Testis (tissue), 2 donors: ENCODE results near the gene SVBP.

Source experiments
- POLR2A ChIP-seq: fragments of 450-650 bp; IDR thresholded peaks from one replicate; pipeline ENCODE4 v1.6.1; 2017; ENCODE audit warnings: antibody characterized with exemption, mild to moderate bottlenecking, moderate library complexity
- TF ChIP-seq, protein P1 (sequence below), 3 experiments: fragments of 450-650 bp in 2 of 3; fragments of 200-600 bp in 1 of 3; sonication (generic) in 1 of 3; IDR thresholded peaks; one replicate each; pipeline ENCODE4 v1.5.1; 2016 to 2019; ENCODE audit warnings: antibody characterized with exemption in 3 of 3, mild to moderate bottlenecking in 2 of 3, moderate library complexity in 1 of 3

DNA sequence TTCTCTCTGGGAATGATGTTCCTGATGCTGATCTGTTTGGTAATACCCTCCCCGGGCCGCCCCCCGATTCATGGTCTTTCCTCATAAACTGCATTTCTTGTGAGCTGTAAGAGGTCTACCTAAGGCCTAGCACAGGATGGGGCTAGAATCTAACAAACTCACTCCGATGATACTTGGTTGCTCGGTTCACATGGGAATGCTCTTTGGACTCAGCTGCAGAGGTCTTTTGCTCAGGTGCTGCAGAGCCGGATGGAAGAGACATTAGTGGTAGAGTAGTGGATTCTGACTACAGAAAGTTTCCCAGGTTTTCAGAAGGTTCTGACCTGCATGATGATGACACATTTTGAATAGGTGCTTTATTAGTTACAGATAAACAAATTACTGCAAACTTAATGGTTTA lies 40.7 kb downstream of the SVBP start:
- TF ChIP-seq, protein P1, sequence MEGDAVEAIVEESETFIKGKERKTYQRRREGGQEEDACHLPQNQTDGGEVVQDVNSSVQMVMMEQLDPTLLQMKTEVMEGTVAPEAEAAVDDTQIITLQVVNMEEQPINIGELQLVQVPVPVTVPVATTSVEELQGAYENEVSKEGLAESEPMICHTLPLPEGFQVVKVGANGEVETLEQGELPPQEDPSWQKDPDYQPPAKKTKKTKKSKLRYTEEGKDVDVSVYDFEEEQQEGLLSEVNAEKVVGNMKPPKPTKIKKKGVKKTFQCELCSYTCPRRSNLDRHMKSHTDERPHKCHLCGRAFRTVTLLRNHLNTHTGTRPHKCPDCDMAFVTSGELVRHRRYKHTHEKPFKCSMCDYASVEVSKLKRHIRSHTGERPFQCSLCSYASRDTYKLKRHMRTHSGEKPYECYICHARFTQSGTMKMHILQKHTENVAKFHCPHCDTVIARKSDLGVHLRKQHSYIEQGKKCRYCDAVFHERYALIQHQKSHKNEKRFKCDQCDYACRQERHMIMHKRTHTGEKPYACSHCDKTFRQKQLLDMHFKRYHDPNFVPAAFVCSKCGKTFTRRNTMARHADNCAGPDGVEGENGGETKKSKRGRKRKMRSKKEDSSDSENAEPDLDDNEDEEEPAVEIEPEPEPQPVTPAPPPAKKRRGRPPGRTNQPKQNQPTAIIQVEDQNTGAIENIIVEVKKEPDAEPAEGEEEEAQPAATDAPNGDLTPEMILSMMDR (IDR thresholded peaks at IDR 0.05), result no peak
- no peak for TF ChIP-seq POLR2A
